Measurements from ENCODE around the gene RAPGEF1. TPM values are rescaled to one million over a fixed set of nuclear protein-coding genes. Genes with fewer than 3 reads are reported as not detected.
"Not testable (repeated sequence)": the region's sequence is repeated elsewhere in the genome, so short reads cannot be mapped to it uniquely, and the experiment has no call there.

RAPGEF1 gene
- total and polyA plus RNA-seq, 10 donors: 16.9 to 137 (median 104) TPM

- no peaks in the 10 kb centered on the region for H3K27me3 ChIP-seq (replicated peaks in 1 of 7)
- intact Hi-C loops (cut with DNase I; ENCODE audit: low total_unique reads): no loop called here
- no peak for DNase-seq
- H3K4me3 ChIP-seq: peak overlapping the region in 1 of 8 donors; percentile 14
- H3K4me1 ChIP-seq: peaks cover 46 to 100% (median 70%) of the 10 kb centered on the region in 6 donors
- H3K27ac ChIP-seq: peak overlapping the region; percentile 67 to 95 (median 84)
- TF ChIP-seq CTCF (IDR thresholded peaks at IDR 0.05 in 8 of 11, conservative IDR thresholded peaks at IDR 0.05 in 3 of 11): no peak
- no peak for TF ChIP-seq POLR2AphosphoS5 (IDR thresholded peaks at IDR 0.05)
- TF ChIP-seq POLR2A (IDR thresholded peaks at IDR 0.05): no peak
- H3K36me3 ChIP-seq: peaks cover 0 to 5% (median 0%) of the 10 kb centered on the region in 6 donors
- WGBS, 5 donors: 57 to 70% (median 60%) methylated on average over 7 of the region's 7 CpGs
- no peaks in the 10 kb centered on the region for H3K9me3 ChIP-seq
These were observed 72.3 kb downstream of the RAPGEF1 start for GRCh38 chr9:131667576-131667975.

GRCh38 chr9:131666774-131667173 is 73.1 kb downstream of the RAPGEF1 start:
- no peak for DNase-seq
- Histone ChIP-seq H3K27ac (peak overlapping the region; percentile 24 to 95 (median 84)), H3K27me3 (replicated peaks in 1 of 7) (no peaks in the 10 kb centered on the region), H3K9me3 (no peaks in the 10 kb centered on the region), H3K4me3 (peak overlapping the region in 1 of 8 donors; percentile 14), H3K4me1 (peaks cover 46 to 100% (median 68%) of the 10 kb centered on the region in 6 donors), H3K36me3 (peaks cover 0 to 8% (median 0%) of the 10 kb centered on the region in 6 donors)
- intact Hi-C loops (cut with DNase I; ENCODE audit: low total_unique reads): no loop called here
- TF ChIP-seq POLR2A (IDR thresholded peaks at IDR 0.05): no peak
- no peak for TF ChIP-seq CTCF (IDR thresholded peaks at IDR 0.05 in 8 of 11, conservative IDR thresholded peaks at IDR 0.05 in 3 of 11)
- TF ChIP-seq POLR2AphosphoS5 (IDR thresholded peaks at IDR 0.05): peak in 2 of 3 donors; percentile 51 to 63
- WGBS, 5 donors: 81 to 87% (median 83%) methylated on average over 8 of the region's 8 CpGs

- 63 to 71% (median 68%) methylated on average over 4 of the region's 4 CpGs for WGBS, 5 donors
- Histone ChIP-seq H3K36me3 (peaks cover 0 to 6% (median 0%) of the 10 kb centered on the region in 6 donors), H3K9me3 (no peaks in the 10 kb centered on the region), H3K27me3 (replicated peaks in 1 of 7) (no peaks in the 10 kb centered on the region), H3K27ac (peak overlapping the region in 6 of 8 donors; percentile 24 to 95 (median 87)), H3K4me1 (peaks cover 40 to 100% (median 68%) of the 10 kb centered on the region in 6 donors), H3K4me3 (no peak overlapping the region)
- intact Hi-C loops (cut with DNase I; ENCODE audit: low total_unique reads): no loop called here
- TF ChIP-seq POLR2A (IDR thresholded peaks at IDR 0.05): no peak
- TF ChIP-seq POLR2AphosphoS5 (IDR thresholded peaks at IDR 0.05): no peak
- no peak for TF ChIP-seq CTCF (IDR thresholded peaks at IDR 0.05 in 8 of 11, conservative IDR thresholded peaks at IDR 0.05 in 3 of 11)
- no peak for DNase-seq
These were observed 73.8 kb downstream of the RAPGEF1 start for GRCh38 chr9:131666029-131666428.

GRCh38 chr9:131663288-131663687 is 76.6 kb downstream of the RAPGEF1 start:
- Histone ChIP-seq H3K4me1 (peaks cover 27 to 100% (median 60%) of the 10 kb centered on the region in 6 donors), H3K27me3 (replicated peaks in 1 of 7) (no peaks in the 10 kb centered on the region), H3K27ac (peak overlapping the region in 1 of 8 donors; percentile 4), H3K36me3 (peaks cover 0 to 6% (median 0%) of the 10 kb centered on the region in 6 donors), H3K4me3 (no peak overlapping the region), H3K9me3 (no peaks in the 10 kb centered on the region)
- intact Hi-C loops (cut with DNase I; ENCODE audit: low total_unique reads): no loop called here
- 76 to 90% (median 84%) methylated on average over 5 of the region's 5 CpGs for WGBS, 5 donors
- DNase-seq: no peak
- TF ChIP-seq POLR2A (IDR thresholded peaks at IDR 0.05) (no peak), CTCF (IDR thresholded peaks at IDR 0.05 in 8 of 11, conservative IDR thresholded peaks at IDR 0.05 in 3 of 11) (no peak), POLR2AphosphoS5 (IDR thresholded peaks at IDR 0.05) (no peak)

- intact Hi-C loops (cut with DNase I; ENCODE audit: low total_unique reads); DNase-seq; H3K27me3 ChIP-seq (replicated peaks in 1 of 7); H3K4me3 ChIP-seq; H3K9me3 ChIP-seq; H3K36me3 ChIP-seq: not testable (repeated sequence)
- peak overlapping the region in 3 of 8 donors; percentile 15 to 53 (median 29) for H3K27ac ChIP-seq
- peaks cover 26 to 100% (median 60%) of the 10 kb centered on the region in 6 donors for H3K4me1 ChIP-seq
- WGBS, 5 donors: 81 to 89% (median 84%) methylated on average over 4 of the region's 4 CpGs
These were observed 77.6 kb downstream of the RAPGEF1 start for GRCh38 chr9:131662289-131662621.

Measured in spleen (tissue), 11 donors.